Thyroid gland (tissue), 4 donors: ENCODE measurements around the gene NCMAP.

ENCODE experiments used
- POLR2A ChIP-seq, 2 donors: fragments of 450-650 bp; IDR thresholded peaks; one replicate each; pipeline ENCODE4 v1.6.1; 2017; ENCODE audit warnings: antibody characterized with exemption in 2 of 2, mild to moderate bottlenecking in 2 of 2, moderate library complexity in 1 of 2
- TF ChIP-seq, protein P1 (sequence below), 6 experiments: fragments of 200-600 bp in 3 of 6; fragments of 450-650 bp in 3 of 6; sonication (generic) in 3 of 6; IDR thresholded peaks; one replicate each; pipeline ENCODE4 v1.5.1; 2016 to 2019; ENCODE audit warnings: antibody characterized with exemption in 6 of 6, mild to moderate bottlenecking in 2 of 6, inconsistent platforms in 1 of 6, moderate library complexity in 1 of 6

GRCh38 chr1:24554714-24555113 is 1.2 kb upstream of the NCMAP start:
- TF ChIP-seq, protein P1, sequence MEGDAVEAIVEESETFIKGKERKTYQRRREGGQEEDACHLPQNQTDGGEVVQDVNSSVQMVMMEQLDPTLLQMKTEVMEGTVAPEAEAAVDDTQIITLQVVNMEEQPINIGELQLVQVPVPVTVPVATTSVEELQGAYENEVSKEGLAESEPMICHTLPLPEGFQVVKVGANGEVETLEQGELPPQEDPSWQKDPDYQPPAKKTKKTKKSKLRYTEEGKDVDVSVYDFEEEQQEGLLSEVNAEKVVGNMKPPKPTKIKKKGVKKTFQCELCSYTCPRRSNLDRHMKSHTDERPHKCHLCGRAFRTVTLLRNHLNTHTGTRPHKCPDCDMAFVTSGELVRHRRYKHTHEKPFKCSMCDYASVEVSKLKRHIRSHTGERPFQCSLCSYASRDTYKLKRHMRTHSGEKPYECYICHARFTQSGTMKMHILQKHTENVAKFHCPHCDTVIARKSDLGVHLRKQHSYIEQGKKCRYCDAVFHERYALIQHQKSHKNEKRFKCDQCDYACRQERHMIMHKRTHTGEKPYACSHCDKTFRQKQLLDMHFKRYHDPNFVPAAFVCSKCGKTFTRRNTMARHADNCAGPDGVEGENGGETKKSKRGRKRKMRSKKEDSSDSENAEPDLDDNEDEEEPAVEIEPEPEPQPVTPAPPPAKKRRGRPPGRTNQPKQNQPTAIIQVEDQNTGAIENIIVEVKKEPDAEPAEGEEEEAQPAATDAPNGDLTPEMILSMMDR (IDR thresholded peaks at IDR 0.05): no peak
- TF ChIP-seq POLR2A (IDR thresholded peaks at IDR 0.05): no peak
